Breast epithelium (tissue), 4 donors: ENCODE data around the gene CPLANE2. TPM values are rescaled to one million over a fixed set of nuclear protein-coding genes. Genes with fewer than 3 reads are reported as not detected.

ENCODE experiments used
- DNase-seq, 2 donors: peaks; one replicate each; pipeline ENCODE4 v3.0.0-alpha.2; 2019; ENCODE audit warnings: low spot score in 2 of 2
- H3K27ac ChIP-seq, 2 donors: fragments of 200-600 bp; sonication (generic) in 1 of 2; one replicate each; pipeline ENCODE4 v1.5.1; 2016 to 2019; ENCODE audit warnings: mild to moderate bottlenecking in 1 of 2
- H3K27me3 ChIP-seq, 2 donors: fragments of 200-600 bp; sonication (generic) in 1 of 2; one replicate each; pipeline versions ENCODE4 v1.5.1 to v1.6.0; 2017 to 2019; ENCODE audit warnings: control low read depth in 1 of 2, mild to moderate bottlenecking in 1 of 2
- H3K36me3 ChIP-seq: fragments of 200-600 bp; one replicate; pipeline ENCODE4 v1.5.1; 2019
- H3K4me1 ChIP-seq, 2 donors: fragments of 200-600 bp; sonication (generic); one replicate each; pipeline ENCODE4 v1.5.1; 2016 to 2019; ENCODE audit warnings: control low read depth in 1 of 2
- H3K4me3 ChIP-seq, 3 donors: fragments of 200-600 bp; sonication (generic); 1 replicate in 2 of 3; 2 replicates in 1 of 3; pipeline ENCODE4 v1.5.1; 2016 to 2019; ENCODE audit warnings: mild to moderate bottlenecking in 3 of 3, moderate library complexity in 2 of 3
- H3K9me3 ChIP-seq, 2 donors: fragments of 200-600 bp; sonication (generic) in 1 of 2; one replicate each; pipeline ENCODE4 v1.5.1; 2016 to 2019; ENCODE audit warnings: control low read depth in 1 of 2
- POLR2A ChIP-seq: fragments of 450-650 bp; IDR thresholded peaks from one replicate; pipeline ENCODE4 v1.6.1; 2016; ENCODE audit warnings: antibody characterized with exemption, mild to moderate bottlenecking, moderate library complexity
- POLR2AphosphoS5 ChIP-seq, 3 donors: sonication (generic); formaldehyde crosslinking; IDR thresholded peaks; one replicate each; pipeline ENCODE4 v1.6.1; 2017; ENCODE audit warnings: antibody characterized with exemption in 3 of 3
- intact Hi-C: fragments of 100-400 bp; cut with DNase I; formaldehyde crosslinking; loops from one replicate; pipeline ENCODE4 v1.15.1; 2023; ENCODE audit warnings: low total_unique reads
- total RNA-seq, 3 donors: library from RNA; depleted of rRNA; stranded (reverse); fragments of >200 nt; gene quantifications; one replicate each; pipeline ENCODE4 v1.1.0, GENCODE V29; 2016
- TF ChIP-seq, protein P1 (sequence below), 3 donors: fragments of 450-650 bp; IDR thresholded peaks; one replicate each; pipeline ENCODE4 v1.5.1; 2016 to 2017; ENCODE audit warnings: antibody characterized with exemption in 3 of 3, mild to moderate bottlenecking in 3 of 3, moderate library complexity in 3 of 3

CPLANE2 gene
- total RNA-seq, 3 donors from 2014 or later = 4.3 to 9.5 (median 8.2) TPM

DNA sequence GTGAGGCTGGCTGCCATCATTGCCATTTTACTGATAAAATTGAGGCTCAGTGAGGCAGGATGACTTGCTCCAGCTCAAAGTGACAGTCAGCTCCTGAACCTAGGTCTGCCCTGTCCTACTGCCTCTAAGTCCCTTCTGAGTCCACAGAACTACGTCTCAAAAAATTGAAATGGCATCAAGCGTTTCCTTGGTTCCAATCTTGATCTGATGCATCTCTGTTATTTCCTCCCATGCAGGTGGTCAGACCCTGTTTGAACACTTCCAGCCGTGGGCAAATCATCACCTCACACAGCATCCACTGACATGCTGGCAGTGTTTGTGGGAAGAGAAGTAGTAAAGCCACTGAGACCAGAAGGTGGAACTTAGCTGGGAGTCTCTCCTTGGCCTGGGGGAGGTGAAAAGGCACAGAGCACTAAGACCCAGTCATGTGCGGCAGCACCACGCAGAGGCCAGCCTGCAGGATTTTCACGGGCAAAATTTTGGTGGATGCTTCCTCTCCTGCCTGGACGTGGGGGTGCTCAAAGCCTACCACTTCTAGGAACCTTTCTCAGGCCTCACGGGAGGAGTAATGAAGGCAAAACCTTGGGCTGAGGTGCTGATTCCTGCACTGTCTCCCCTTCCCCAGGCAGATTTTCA is 7.8 kb upstream of the CPLANE2 start:
- Histone ChIP-seq H3K4me1 (peaks cover 10 to 20% of the 10 kb centered on the region in 2 donors), H3K27ac (no peak overlapping the region), H3K4me3 (no peak overlapping the region), H3K36me3 (no peaks in the 10 kb centered on the region), H3K9me3 (no peaks in the 10 kb centered on the region), H3K27me3 (no peaks in the 10 kb centered on the region)
- TF ChIP-seq POLR2A = no peak
- TF ChIP-seq, protein P1, sequence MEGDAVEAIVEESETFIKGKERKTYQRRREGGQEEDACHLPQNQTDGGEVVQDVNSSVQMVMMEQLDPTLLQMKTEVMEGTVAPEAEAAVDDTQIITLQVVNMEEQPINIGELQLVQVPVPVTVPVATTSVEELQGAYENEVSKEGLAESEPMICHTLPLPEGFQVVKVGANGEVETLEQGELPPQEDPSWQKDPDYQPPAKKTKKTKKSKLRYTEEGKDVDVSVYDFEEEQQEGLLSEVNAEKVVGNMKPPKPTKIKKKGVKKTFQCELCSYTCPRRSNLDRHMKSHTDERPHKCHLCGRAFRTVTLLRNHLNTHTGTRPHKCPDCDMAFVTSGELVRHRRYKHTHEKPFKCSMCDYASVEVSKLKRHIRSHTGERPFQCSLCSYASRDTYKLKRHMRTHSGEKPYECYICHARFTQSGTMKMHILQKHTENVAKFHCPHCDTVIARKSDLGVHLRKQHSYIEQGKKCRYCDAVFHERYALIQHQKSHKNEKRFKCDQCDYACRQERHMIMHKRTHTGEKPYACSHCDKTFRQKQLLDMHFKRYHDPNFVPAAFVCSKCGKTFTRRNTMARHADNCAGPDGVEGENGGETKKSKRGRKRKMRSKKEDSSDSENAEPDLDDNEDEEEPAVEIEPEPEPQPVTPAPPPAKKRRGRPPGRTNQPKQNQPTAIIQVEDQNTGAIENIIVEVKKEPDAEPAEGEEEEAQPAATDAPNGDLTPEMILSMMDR (IDR thresholded peaks at IDR 0.05) = peak in 1 of 3 donors; percentile 1
- DNase-seq = no peak
- intact Hi-C loops = no loop called here

GRCh38 chr1:16243936-16244649 is 7.1 kb upstream of the CPLANE2 start:
- TF ChIP-seq, protein P1 (IDR thresholded peaks at IDR 0.05) = peak; percentile 78 to 85 (median 81)
- TF ChIP-seq POLR2A (no peak), POLR2AphosphoS5 (IDR thresholded peaks at IDR 0.05) (peak in 2 of 3 donors; percentile 41 to 50)
- Histone ChIP-seq H3K27ac (peak overlapping the region in 1 of 2 donors; percentile 50), H3K4me3 (no peak overlapping the region), H3K9me3 (no peaks in the 10 kb centered on the region), H3K36me3 (no peaks in the 10 kb centered on the region), H3K4me1 (peaks cover 10 to 16% of the 10 kb centered on the region in 2 donors), H3K27me3 (no peaks in the 10 kb centered on the region)
- intact Hi-C loops = no loop called here
- peak; percentile 70 to 84 for DNase-seq

- no peaks in the 10 kb centered on the region for H3K27me3 ChIP-seq
- no peak overlapping the region for H3K27ac ChIP-seq
- TF ChIP-seq POLR2A (no peak), POLR2AphosphoS5 (IDR thresholded peaks at IDR 0.05) (no peak)
- TF ChIP-seq, protein P1 (IDR thresholded peaks at IDR 0.05) = no peak
- DNase-seq = no peak
- H3K4me3 ChIP-seq = no peak overlapping the region
- no peaks in the 10 kb centered on the region for H3K9me3 ChIP-seq
- no peaks in the 10 kb centered on the region for H3K36me3 ChIP-seq
- intact Hi-C loops = no loop called here
- H3K4me1 ChIP-seq = peaks cover 5 to 8% of the 10 kb centered on the region in 2 donors
Observed at GRCh38 chr1:16243215-16243610, 6.2 kb upstream of the CPLANE2 start.

GRCh38 chr1:16242556-16243214 is 5.7 kb upstream of the CPLANE2 start:
- TF ChIP-seq, protein P1 (IDR thresholded peaks at IDR 0.05) = no peak
- no peak for TF ChIP-seq POLR2A
- TF ChIP-seq POLR2AphosphoS5 (IDR thresholded peaks at IDR 0.05) = no peak
- H3K4me1 ChIP-seq = peaks cover 0 to 4% of the 10 kb centered on the region in 2 donors
- no peak for DNase-seq
- intact Hi-C loops = no loop called here
- H3K27ac ChIP-seq = no peak overlapping the region
- H3K36me3 ChIP-seq = no peaks in the 10 kb centered on the region
- no peaks in the 10 kb centered on the region for H3K27me3 ChIP-seq
- H3K9me3 ChIP-seq = no peaks in the 10 kb centered on the region
- H3K4me3 ChIP-seq = no peak overlapping the region
